HG02840 (cell line): ENCODE data around the gene AP3B2.

Experiments used
- ATAC-seq: cut with Tn5 transposase; IDR thresholded peaks from one replicate; pipeline ENCODE4 v1.9.1; 2021; ENCODE audit warnings: mild to moderate bottlenecking, moderate library complexity, moderate number of reproducible peaks; ENCODE audit not compliant: unreplicated experiment, low FRiP score

AP3B2 gene

DNA sequence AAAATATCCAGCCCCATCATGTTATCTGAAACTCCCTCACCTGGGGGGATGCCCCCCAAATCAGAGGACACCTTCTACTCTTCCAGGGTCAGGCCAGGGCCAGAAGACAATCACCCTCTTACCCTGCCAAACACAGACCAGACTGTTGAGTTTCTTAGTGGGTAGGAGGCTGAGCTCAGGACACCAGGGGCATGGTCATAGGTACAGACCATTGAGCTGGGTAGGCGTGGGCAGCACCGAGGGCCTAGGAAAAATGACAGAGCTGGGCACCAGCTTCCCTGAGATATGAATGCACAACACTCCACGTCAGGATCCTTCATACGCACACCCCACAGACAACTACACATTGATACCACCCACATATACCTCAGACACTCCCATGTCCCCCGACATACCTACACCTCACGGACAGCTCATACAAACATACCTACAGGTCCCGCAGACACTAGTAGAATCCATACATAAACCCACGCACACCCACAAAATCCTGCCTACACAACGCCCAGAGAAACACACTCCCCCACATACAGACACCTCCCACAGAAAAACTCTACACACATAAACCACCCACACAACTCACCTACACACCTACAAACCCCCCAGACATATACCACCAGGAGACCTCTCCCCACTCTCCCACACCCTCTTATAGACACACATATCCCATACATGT lies 11.8 kb downstream of the AP3B2 start:
- ATAC-seq, result no peak

DNA sequence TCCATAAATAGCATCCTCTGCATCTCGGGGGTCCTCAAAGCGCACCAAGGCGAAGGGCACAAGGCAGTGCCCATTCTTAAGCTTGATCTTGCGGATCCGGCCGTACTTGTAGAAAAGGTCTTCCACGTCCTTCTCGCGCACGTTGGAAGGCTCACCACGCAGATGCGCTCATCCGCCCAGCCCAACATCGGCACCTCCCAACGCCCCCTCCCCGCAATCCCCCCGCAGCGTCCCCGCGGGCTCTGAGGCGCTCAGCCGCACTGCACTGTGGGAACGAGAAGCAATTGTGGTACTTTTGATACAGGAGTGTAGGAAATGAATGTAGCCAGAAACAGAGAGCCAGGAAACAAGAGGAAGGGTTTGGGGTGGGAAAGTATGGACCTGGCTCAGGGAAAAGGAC lies 17.5 kb downstream of the AP3B2 start:
- ATAC-seq, result no peak

DNA sequence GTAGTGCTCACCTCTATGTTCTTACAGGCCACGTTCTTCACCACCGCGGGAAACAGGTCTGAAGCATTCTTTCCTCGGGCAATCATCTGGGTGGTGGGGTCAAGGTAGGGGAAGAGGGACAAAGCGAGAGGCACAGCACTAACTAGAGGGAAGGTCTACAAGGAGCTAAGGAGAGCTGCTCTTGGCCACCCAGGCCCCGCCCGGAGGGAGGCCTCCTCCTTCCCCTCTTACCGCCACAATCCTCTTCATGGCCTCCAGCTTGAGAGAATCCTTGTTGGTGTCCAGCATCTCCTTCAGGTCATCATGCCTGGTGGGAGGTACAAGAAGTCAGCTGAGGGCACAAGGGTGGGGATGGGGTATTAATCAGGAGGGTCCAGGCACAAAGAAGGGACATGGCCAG lies 20.5 kb downstream of the AP3B2 start:
- no peak for ATAC-seq

DNA sequence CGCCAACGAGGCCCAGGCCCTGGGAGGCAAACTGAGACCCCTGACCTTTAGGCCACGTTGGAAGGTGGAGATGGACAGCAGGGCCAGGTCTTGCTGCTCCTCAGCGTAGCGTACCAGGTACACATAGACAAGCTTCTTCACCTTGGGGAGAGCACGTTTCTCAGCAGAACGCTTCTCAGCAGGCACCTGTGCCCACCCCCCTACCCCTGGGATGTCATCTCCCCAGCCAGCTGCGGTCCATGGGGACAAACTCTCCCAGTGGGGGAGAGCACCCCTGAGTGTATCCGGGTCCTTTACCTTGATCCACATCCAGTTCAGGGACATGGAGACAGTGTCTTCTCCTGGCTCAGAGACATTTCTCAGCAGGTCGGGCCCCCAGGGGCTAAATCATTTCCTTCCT lies 21.0 kb downstream of the AP3B2 start:
- no peak for ATAC-seq

DNA sequence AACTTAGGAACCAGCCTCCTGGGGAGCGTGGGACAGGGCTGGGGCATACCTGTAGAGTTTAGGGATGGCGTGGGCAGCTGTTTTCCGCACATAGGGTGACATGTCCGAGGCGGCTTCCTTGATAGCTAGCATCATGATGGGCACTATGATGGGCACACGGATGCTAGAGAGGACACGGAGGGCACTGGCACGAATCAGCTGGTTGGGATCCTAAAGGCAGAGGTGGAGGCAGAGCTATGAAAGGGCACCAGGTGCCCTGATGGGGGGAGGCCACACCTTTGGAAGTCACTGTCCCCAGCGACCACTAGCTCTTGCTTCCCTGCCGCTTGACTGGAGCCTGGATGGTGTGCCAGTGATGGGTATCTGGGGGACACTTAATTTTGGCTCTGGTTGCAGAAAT lies 28.3 kb downstream of the AP3B2 start:
- ATAC-seq, result no peak

DNA sequence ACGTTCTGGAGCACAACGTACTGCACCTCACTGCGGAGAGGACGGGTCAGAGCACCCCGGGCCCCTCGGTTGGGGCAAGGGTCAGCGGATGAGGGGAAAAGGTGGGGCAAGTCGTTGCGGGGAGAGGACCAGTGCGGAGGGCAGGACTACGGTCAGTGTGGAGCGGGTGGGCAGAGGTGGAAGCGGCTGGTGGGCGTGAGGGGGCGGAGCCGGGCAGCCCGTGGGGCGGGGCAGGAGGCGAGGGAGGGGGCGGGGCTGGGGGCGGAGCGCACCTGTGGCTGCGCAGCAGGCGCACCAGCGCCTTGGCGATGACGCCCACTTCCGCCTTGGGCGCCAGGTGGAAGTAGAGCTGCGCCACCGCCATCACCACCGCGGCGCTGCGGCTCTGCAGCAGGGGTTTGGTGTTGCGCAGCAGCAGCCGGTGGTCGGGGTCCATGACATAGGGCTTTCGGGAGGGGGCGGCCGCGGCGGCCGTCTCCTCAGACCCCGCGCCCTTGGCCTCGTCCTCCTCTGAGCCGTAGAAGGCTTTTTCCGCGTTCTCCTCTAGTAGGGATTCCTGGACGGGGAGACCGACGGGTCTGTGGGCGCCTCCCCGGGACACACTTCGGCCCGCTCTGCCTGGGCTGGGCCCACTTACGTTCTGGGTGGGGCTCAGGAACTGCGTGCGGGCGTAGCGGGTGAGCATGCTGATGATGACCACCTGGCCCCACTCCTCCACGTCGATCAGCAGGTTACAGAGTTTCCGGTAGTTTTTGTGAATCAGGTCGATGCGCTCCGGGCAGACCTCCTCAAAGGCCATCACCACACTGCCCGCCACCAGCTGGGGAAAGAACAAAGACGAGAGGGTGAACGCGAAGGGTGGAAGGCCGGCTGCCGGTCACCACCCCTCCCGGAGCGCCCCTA lies 29.2 kb downstream of the AP3B2 start:
- ATAC-seq, result no peak

DNA sequence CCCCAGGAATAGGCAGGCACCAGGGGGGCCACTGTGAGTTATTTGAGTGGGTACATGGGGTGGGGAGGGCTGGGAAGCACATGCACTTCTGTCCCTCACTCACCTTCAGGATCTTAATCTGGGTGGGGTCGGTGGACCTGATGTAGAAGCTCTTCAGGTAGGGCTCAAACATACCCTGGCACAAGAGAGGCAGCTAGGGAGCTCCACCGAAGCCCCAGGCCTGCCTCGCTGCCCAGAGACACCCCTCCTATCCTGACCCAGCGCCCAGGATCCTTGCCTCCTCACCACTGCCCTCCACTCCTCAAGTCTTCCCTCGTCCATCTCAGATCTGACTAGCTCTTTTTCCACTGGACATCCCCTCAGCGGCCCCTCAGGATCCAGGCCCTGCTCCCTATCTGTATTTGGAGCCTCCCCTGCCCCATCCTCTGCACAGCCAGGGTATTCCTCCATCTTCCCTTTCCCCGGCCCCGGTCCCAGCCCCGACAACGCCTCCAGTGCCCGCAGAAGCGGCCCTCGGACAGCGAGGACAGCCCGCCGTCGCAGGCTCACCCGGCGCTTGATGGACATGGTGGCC lies 30.0 kb downstream of the AP3B2 start:
- no peak for ATAC-seq

DNA sequence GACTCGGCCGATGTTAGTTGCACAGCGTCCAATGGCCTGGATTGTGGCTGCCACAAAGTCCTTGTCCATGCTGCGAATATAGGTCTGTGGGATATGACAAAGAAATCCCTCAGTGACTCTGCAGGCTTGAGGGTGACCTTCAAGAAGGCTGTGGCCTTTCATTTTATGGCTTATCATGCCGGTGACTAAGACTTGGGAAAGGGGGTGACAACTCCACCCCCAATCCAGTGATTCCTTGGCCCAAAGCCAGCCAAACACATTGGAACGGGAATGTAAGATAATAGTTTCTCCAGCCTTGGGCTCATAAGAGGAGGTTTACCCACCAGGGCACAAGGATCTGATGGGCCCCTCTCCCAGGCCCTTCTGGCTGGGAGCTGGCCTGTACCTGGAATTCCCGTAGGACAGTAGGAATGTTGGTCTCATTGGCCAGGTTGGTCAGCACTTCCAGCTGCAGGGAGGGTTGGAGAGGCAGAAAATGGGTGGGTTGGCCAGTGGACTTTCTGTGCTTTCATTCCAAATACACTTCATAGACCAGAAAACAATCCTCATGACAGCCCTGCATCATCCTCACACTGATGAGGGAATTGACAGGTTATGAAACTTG lies 31.9 kb downstream of the AP3B2 start:
- no peak for ATAC-seq

DNA sequence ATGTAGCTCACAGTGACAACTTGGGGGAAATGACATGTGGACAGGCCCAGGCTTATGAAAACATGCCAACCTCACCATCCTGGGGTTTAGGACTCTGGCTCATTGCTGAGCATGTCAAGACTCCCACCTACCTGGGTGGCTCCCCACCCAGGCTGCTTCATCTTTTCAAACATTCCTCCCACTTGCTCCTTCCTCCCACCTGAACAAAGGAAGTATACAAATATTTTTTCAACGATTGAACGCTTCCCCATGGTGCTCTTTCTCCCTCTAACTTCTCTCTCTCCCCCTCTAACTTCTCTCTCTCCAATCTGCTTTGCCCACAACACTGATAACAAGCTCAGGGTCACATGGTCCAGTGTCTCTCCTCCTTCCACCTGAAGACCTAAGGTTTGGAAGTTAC lies 34.8 kb downstream of the AP3B2 start:
- no peak for ATAC-seq

DNA sequence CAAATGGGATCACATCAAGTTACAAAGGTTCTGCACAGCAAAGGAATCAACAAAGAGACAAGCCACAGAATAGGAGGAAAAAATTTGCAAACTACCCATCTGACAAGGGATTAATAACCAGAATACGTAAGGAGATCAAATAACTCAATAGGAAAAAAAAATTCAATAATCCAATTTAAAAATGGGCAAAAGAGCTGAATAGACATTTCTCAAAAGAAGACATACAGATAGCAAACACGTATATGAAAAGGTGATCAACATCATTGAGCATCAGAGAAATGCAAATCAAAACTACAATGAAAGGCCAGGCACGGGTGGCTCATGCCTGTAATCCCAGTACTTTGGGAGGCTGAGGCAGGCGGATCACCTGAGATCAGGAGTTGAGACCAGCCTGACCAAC lies 39.0 kb downstream of the AP3B2 start:
- no peak for ATAC-seq

DNA sequence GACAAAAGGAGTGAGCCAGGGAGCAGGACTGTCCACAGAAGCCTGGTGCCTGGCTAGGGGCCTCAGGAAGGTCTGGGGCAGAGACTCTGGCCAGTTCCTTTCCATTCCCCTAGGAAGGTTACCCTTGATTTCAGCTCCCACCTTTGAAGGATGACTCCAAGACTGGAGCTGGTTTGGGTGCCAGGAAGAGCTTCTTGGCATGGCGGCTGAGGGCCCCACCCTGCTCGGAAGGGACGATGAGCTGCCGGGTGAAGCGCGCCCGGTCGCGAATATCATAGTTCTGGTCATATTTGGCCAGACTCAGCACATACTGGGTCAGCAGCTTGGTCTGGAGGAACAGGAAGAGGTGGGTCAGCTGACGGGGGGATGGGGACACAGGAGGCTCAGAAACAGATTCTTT lies 43.1 kb downstream of the AP3B2 start:
- ATAC-seq, result no peak

DNA sequence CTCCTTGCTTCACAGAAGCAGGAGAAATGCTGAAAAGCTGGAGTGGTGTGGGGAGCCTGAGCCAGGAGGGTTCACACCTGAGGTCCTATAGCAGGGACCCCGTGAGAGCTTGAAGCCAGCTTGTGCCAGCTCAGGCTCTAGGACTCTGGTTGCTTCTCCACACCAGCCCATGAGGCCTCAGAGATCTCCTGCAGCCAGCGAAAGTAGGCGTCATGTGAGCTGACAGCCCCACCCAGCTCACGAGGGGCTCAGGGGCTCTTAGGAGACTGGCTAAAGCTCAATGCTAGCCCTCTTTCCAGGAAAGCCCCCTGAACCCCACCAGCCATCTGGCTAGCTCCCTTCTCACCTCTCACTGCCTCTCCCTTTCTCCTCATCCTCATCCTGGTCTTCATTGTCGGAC lies 45.7 kb downstream of the AP3B2 start:
- no peak for ATAC-seq

DNA sequence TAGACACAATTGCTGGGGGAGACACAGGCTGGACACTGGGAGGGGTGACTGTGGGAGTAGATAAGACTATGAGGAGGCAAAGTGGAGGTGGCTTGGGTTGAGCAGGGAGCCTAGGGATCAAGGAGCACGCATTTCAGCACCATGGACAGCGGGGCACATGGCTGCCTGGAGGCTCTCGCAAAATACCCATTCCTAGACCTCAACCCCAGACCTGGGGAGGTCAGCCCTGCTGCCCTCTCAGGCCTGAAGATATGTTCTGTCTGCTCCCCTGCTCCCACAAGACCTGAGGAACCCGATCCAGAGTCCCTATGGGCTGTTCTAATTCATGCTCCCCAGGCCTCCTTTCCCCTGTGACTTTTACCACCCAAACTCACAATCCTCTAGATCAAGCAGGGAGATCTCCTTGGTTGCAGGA lies 46.5 kb downstream of the AP3B2 start:
- no peak for ATAC-seq

DNA sequence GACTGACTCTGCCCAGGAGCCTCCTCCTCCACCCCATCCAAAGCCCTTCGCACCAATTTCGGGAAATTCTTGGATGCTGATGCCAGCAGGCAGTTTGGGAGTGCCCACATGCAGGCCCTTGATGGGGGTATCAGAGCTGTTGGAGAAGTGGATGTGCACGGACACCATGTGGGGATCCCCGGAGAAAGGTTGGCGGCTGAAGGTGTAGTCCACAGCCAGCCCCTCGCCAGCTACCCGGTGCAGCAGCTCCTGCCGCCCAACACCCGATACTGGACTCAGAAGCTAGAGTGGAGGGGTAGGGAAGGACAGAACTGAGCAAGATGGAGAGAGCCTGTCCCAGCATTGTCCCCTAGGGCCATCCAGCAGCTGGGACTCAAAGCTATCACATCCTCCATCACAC lies 47.0 kb downstream of the AP3B2 start:
- no peak for ATAC-seq

DNA sequence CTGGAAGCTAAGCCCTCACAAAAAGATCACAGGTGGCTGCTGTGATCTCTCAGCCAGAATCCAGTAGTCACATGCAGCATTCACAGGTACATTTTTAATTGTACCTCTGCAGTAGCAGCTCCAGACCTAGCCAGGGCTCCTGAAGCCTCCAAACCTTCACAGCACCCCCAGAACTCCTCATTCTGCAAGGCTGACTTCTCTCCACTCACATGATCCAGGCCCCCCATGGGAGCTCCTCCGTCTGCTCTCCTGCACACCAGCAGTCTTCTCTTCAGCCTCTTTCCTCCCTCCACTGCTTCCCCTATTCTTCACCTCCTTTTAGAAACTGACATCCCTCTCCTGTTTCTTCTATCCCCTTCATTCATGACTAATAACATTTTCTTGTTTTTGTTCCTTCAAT lies 49.3 kb downstream of the AP3B2 start:
- no peak for ATAC-seq

DNA sequence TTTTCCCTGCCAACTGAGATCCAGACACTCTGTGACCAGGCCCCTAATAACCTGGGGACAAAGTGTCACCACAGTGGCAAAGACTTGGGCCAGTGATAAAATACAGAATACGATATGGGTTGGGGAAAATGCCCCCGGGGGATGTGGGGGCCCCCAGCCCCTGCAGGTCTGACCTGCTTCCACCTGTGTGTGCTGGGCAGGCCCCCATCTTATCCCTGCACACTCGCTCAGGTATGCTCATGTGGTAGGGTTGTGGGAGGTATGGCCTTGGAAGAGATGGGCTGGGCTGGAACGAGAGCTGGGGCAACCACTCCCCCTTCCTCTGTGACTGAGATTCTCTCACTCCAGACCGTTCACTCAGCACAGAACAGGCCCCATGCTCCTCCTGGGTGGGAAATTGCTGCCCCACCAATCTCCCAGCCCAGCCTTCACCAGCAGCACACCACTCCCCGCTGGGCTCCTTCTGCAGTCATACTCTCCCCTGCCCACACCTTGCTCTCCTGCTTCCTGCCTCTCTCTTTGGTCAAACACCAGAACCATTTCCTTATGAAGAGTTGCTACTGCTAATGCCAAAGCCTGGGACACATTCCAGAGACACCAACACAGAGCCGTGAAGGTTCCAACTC lies 52.9 kb downstream of the AP3B2 start:
- no peak for ATAC-seq

DNA sequence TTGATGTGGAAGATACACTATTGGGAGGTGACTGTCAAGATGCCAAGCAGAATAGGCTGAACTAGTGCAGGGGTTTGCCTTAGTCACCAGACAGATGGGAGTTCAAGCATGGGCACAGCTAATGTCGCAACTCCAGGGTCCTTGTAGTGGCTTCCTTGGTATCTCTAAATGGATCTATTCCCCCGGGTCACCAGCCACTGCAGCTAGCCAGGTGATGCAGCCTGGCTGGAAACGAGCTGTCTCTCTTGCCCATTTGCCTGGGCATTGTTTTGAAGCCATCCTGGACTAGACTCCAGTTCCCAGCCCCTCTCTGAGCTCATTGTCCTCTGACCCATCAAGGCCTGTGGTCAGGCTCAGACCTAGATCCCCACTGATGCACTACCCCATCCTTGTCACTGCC lies 54.1 kb downstream of the AP3B2 start:
- no peak for ATAC-seq

DNA sequence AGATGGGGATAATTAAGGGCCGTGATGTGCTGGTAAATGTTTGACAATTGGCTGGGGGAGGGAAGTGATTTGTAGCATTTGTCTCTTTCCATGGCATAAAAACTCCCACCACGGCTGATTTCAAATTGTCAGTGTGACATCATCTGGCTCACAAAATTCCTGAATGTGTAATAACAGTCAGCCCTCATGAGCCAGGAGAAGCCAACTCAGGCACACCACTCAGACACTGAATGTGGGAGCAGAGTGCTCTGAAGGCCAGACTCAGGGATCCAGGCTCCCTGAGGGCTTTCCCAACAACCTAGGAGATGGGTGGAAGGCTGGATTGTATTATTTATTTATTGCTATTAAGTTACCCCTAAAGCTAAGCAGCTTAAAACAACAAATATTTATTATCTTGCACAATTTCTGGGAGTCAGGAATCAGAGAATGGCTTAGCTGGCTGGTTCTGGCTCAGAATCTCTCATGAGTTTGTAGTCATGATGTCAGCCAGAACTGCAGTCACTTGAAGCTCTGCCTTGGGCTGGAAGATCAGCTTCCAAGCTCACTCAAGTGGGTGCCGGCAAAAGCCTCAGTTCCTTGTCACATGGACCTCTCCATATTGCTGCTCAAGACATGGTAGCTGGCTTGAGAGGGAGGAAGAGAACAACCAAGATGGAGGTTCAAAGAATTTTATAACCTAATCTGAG lies 56.0 kb downstream of the AP3B2 start:
- no peak for ATAC-seq

DNA sequence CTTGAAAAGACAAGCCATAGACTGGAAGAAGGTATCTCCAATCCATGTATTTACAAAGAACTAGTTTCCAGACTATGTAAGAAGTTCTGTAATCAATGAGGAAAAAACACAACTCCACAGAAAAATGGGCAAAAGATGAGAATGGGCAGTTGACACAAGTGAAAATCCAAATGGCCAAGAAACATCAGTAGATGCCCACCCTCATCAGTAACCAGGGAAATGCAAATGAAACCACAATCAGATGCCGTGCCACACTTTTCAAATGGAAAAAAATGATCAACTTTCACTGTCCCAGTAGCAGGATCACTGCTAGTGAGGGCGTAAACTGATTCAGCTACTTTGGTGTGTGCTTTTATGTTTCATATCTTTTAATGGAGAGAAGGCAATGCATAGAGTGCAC lies 58.0 kb downstream of the AP3B2 start:
- ATAC-seq, result no peak

DNA sequence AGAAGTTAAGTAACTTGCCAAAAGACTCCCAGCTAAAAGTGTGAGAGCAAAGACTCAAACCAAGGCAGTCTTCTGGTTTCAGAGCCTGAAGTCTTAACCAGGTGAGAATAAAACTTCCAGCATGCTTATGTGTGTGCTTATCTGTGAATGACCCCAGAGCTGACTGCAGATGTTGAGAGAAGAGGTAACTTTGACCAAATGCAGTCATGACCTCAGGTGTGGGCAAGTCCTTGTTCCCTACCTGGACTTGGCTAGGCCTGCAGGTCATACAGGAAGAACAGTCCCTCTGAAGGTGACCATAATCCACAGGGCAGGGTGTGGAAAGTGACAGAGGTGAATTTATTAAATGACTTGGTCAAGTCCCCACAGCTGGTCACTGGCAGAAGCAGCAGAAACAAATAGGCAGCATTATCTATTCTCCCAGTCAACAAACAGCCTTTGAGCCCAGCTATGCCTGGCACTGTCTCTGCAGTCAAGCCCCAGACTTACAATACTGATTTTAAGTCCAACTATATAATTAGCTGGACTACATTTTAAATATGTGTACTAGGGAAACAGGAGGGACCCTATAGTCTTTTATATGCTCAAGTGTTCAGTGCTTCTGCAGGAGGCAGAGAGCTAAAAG lies 59.5 kb downstream of the AP3B2 start:
- ATAC-seq, result no peak
